Measurements from ENCODE around the gene SUN3. TPM values are rescaled to one million over a fixed set of nuclear protein-coding genes. Genes with fewer than 3 reads are reported as not detected.

The SUN3 gene
- total and polyA plus RNA-seq, 2 of the 13 experiments (the other 11 are each of a cell fraction or from before 2014, with no cell fraction given) = not detected

GRCh38 chr7:47956220-47956619, 72.7 kb downstream of the SUN3 start:
- H3K79me2 ChIP-seq (ENCODE audit: insufficient read depth, low read length) = no peaks in the 10 kb centered on the region

More at GRCh38 chr7:47956220-47956619, 72.7 kb downstream of the SUN3 start:
- Histone ChIP-seq H3K36me3 (replicated peaks in 1 of 2; ENCODE audit: control insufficient read depth in 1 of 2, insufficient read depth in 2 of 2, low read length in 2 of 2) (no peaks in the 10 kb centered on the region; a peak in 1 of 5 replicates), H3K4me3 (replicated peaks in 1 of 3; ENCODE audit: insufficient read depth in 1 of 3, low read depth in 2 of 3, low read length in 3 of 3) (no peak overlapping the region), H3K4me1 (ENCODE audit: insufficient read depth, low read length) (peaks cover 11% of the 10 kb centered on the region), H3K27me3 (ENCODE audit: control insufficient read depth in 1 of 2, insufficient read depth in 2 of 2, low read length in 2 of 2) (no peaks in the 10 kb centered on the region), H3K27ac (ENCODE audit: extremely low read length, insufficient read depth, low read length) (no peak overlapping the region), H4K20me1 (ENCODE audit: insufficient read depth, low read length) (no peaks in the 10 kb centered on the region), H3K9ac (ENCODE audit: insufficient read depth, low read depth, low read length) (no peak overlapping the region), H3K4me2 (ENCODE audit: low read depth, low read length) (no peak overlapping the region), H3K9me3 (ENCODE audit: low read length) (no peaks in the 10 kb centered on the region), H2AFZ (ENCODE audit: low read length) (no peak overlapping the region)
- no TSS peak for BruUV-seq (replicated peaks)
- in situ Hi-C loops (cut with HindIII; ENCODE audit: extremely low pct_ligation_motif_present, low pct_unique_long_range_greater_than_20kb) (no loop called here), intact Hi-C loops (cut with micrococcal nuclease; ENCODE audit: unreplicated experiment) (no loop called here)
- 94% methylated on average over 6 of the region's 6 CpGs for WGBS (ENCODE audit: low lambda C conversion rate)
- no peak for FAIRE-seq
- no peak for DNase-seq (ENCODE audit: low spot score)
- POLR2A ChIA-PET = no interaction called here
- no peak for ATAC-seq
- no peak for TF ChIP-seq NONO (IDR thresholded peaks at IDR 0.05)
- TF ChIP-seq NONO (CRISPR knock-in tag; conservative IDR thresholded peaks at IDR 0.05) = no peak
- no peak for TF ChIP-seq ATF5 (CRISPR knock-in tag; IDR thresholded peaks at IDR 0.05; ENCODE audit: low read depth)
- no peak for TF ChIP-seq SMAD3 (CRISPR knock-in tag; IDR thresholded peaks at IDR 0.05)
- TF ChIP-seq EZH2 (conservative IDR thresholded peaks at IDR 0.05; ENCODE audit: low read depth, low read length) = no peak
- no peak for TF ChIP-seq ZFP36L2 (CRISPR knock-in tag; IDR thresholded peaks at IDR 0.05)
- TF ChIP-seq ARNT (IDR thresholded peaks at IDR 0.05) = no peak
- no peak for TF ChIP-seq ZSCAN31 (CRISPR knock-in tag; IDR thresholded peaks at IDR 0.05; ENCODE audit: low read depth)
- TF ChIP-seq ZNF296 (CRISPR knock-in tag; conservative IDR thresholded peaks at IDR 0.05) = no peak
- no peak for TF ChIP-seq ZNF598 (CRISPR knock-in tag; IDR thresholded peaks at IDR 0.05; ENCODE audit: borderline replicate concordance)
- no peak for TF ChIP-seq IRF9 (CRISPR knock-in tag; IDR thresholded peaks at IDR 0.05; ENCODE audit: borderline replicate concordance)
- no peak for TF ChIP-seq KMT2A (CRISPR knock-in tag; IDR thresholded peaks at IDR 0.05)
- TF ChIP-seq BCLAF1 (IDR thresholded peaks at IDR 0.05) = no peak
- no peak for TF ChIP-seq SCMH1 (CRISPR knock-in tag; IDR thresholded peaks at IDR 0.05; ENCODE audit: borderline replicate concordance)
- no peak for TF ChIP-seq SIN3A (IDR thresholded peaks at IDR 0.05; ENCODE audit: borderline replicate concordance, low read depth, low read length)
- no peak for TF ChIP-seq RELA (CRISPR knock-in tag; IDR thresholded peaks at IDR 0.05)
- TF ChIP-seq GTF2F1 (IDR thresholded peaks at IDR 0.05; ENCODE audit: low read length) = no peak
- CTCF ChIA-PET (ENCODE audit: low intra/inter-chr PET ratio, low total read pairs) = no interaction called here

Data from HepG2 (cell line).